ENCODE results near the gene SETD3.

- TF ChIP-seq, protein P1, sequence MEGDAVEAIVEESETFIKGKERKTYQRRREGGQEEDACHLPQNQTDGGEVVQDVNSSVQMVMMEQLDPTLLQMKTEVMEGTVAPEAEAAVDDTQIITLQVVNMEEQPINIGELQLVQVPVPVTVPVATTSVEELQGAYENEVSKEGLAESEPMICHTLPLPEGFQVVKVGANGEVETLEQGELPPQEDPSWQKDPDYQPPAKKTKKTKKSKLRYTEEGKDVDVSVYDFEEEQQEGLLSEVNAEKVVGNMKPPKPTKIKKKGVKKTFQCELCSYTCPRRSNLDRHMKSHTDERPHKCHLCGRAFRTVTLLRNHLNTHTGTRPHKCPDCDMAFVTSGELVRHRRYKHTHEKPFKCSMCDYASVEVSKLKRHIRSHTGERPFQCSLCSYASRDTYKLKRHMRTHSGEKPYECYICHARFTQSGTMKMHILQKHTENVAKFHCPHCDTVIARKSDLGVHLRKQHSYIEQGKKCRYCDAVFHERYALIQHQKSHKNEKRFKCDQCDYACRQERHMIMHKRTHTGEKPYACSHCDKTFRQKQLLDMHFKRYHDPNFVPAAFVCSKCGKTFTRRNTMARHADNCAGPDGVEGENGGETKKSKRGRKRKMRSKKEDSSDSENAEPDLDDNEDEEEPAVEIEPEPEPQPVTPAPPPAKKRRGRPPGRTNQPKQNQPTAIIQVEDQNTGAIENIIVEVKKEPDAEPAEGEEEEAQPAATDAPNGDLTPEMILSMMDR (IDR thresholded peaks at IDR 0.05) = no peak
- no peak for TF ChIP-seq POLR2A (IDR thresholded peaks at IDR 0.05)
Observed at GRCh38 chr14:99356031-99356608, 124.5 kb downstream of the SETD3 start.

All from ovary (tissue), 3 donors.